Astrocyte of the spinal cord (primary cell): ENCODE measurements around the gene PRR5L.

Experiments used
- DNase-seq: peaks from one replicate; pipeline ENCODE4 v3.0.0; 2011; ENCODE audit warnings: low read depth, low spot score
- H3K4me3 ChIP-seq: 2 replicates; pipeline ENCODE4 v1.5.1; 2011; ENCODE audit warnings: low read depth, mild to moderate bottlenecking, low read length, moderate library complexity
- in situ Hi-C: cut with HindIII; loops from 2 replicates; pipeline ENCODE4 v1.10.0; 2017; ENCODE audit warnings: low sequenced_read_pairs
- TF ChIP-seq, protein P1 (sequence below): IDR thresholded peaks from 2 replicates; pipeline ENCODE4 v1.5.1; 2012; ENCODE audit warnings: low read depth, mild to moderate bottlenecking, low read length, inconsistent platforms

PRR5L gene

DNA sequence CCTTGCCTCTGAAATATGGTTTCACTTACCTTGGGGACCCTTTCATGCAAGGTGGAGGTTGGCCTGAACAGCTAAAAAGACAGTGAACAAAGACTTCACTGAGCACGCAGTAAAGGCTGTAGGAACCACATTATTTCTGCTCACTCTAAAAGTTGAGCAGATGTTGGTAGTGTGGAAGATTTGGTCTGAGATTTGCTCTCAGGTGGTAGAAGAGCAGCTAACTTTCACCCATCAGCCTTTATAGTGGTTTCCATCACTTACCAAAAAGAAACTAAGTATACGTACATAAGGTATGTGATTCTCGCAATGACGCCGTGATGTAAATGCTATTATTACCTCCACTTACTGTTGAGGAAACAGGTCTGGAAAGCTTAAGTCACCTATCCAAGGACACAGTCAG, 47.3 kb downstream of the PRR5L start:
- TF ChIP-seq, protein P1, sequence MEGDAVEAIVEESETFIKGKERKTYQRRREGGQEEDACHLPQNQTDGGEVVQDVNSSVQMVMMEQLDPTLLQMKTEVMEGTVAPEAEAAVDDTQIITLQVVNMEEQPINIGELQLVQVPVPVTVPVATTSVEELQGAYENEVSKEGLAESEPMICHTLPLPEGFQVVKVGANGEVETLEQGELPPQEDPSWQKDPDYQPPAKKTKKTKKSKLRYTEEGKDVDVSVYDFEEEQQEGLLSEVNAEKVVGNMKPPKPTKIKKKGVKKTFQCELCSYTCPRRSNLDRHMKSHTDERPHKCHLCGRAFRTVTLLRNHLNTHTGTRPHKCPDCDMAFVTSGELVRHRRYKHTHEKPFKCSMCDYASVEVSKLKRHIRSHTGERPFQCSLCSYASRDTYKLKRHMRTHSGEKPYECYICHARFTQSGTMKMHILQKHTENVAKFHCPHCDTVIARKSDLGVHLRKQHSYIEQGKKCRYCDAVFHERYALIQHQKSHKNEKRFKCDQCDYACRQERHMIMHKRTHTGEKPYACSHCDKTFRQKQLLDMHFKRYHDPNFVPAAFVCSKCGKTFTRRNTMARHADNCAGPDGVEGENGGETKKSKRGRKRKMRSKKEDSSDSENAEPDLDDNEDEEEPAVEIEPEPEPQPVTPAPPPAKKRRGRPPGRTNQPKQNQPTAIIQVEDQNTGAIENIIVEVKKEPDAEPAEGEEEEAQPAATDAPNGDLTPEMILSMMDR = no peak
- in situ Hi-C loops = no loop called here
- DNase-seq = no peak
- H3K4me3 ChIP-seq = no peak overlapping the region

DNA sequence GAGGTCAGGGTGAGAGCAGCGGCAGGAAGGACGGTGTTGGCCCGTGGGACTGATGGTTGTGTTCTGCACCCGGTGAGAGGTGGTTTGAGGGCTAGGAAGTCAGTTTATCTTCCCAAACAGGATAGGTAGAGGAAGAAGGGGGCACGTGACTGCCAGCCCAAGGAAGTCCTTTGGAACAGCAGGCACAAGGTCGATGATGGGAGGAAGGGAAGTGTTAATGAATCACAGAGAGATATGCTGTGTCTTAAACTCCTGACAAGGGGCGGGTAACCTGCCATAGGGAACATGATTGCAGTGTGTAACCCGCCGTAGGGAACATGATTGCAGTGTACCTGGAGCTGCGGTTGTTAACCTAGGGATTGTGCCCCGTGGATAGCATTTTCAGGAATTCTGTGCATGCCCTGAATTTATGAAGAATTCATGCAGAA, 49.0 kb downstream of the PRR5L start:
- H3K4me3 ChIP-seq = no peak overlapping the region
- TF ChIP-seq, protein P1 = no peak
- DNase-seq = no peak
- in situ Hi-C loops = no loop called here

DNA sequence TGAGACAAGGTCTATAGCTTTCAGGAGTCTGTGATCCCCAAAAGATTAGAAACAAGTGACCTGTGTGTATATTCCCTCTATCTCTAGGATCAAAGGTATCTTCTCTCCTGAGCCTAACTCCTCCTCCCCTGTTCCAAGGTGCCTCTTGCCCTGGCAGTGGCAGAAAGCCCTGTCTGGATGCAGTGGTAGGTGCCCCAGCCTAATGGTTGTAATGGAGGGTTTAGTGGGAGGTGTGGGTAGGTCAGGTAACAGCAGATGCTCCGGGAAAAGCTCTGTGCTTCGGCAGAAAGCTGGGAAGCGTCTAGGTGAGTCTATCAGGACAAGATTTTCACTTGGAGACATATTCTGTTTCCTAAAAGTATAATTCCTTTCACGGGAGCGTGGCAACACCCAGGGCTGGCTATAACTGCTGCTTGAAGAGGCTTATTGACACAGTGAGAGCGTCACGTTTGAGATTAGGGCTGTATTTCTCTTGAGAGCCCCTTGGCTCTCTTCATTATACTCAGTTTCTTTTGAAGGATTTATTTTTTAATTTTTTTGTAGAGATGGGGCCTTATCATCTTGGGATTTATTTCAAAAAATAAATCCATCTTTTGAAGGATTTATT, 49.5 kb downstream of the PRR5L start:
- no peak for DNase-seq
- TF ChIP-seq, protein P1 = no peak
- H3K4me3 ChIP-seq = no peak overlapping the region
- in situ Hi-C loops = no loop called here

DNA sequence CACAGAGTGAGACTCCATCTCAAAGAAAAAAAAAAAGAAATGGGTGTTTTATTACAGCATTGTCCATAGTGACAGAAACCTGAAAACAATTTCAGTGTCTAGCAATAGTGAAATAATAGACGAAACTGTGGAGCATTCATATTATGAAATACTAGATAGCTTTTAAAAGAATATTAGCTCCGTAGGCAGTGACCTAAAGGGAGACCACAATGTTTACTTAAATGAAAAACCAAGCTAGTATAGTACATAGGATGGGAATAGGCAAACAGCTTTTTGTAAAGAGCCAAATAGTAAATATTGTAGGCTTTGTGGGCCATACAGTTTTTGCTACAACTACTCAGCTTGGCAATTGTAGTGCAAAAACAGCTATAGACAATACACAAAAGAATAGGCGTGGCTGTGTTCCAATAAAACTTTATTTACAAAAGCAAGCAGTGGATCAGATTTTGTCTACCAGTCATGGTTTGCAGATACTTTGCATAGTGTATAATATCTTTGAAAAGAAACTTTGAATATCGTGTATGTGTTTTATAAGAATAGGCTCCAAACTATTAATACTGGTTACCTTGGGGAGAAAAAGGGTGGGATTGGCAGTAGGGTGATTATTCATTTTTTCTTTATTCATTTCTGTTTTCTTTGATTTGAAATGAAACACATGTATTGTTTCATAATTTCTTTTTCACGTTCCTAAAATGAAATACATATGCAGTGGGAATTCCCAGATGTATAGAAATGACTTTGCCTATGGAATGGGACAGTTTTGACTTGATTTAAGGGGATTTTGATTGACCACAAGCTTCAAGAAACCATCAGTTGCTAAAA, 50.7 kb downstream of the PRR5L start:
- no peak overlapping the region for H3K4me3 ChIP-seq
- in situ Hi-C loops = no loop called here

DNA sequence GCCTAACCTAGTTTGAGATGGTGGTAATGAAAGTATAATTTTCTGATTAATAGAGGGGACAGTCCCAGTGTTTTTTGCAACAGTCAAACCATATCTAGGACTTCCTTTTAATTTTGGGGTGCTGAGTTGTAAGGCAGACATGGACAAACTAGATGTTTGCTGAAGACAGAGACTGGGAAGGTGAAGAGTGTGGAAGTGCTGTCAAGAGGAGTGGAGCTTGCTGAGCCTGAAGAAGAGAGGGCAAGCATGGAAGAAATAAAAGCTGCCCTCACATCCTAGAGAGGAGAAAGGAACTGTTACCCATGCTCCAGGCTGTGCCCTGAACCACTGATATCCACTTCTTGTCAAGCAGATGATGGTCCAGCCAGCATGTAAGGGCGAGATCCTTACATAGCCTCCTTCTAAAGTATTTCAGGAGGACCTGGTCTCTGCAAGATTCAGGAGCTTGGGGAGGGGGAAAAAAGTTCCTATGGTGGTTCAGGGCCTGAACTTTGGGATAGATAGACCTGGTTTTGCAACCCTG, 51.4 kb downstream of the PRR5L start:
- TF ChIP-seq, protein P1 = no peak
- DNase-seq = no peak
- in situ Hi-C loops = no loop called here
- H3K4me3 ChIP-seq = no peak overlapping the region

More for the DNA sequence above, 50.7 kb downstream of the PRR5L start:
- TF ChIP-seq, protein P1 = no peak
- no peak for DNase-seq

DNA sequence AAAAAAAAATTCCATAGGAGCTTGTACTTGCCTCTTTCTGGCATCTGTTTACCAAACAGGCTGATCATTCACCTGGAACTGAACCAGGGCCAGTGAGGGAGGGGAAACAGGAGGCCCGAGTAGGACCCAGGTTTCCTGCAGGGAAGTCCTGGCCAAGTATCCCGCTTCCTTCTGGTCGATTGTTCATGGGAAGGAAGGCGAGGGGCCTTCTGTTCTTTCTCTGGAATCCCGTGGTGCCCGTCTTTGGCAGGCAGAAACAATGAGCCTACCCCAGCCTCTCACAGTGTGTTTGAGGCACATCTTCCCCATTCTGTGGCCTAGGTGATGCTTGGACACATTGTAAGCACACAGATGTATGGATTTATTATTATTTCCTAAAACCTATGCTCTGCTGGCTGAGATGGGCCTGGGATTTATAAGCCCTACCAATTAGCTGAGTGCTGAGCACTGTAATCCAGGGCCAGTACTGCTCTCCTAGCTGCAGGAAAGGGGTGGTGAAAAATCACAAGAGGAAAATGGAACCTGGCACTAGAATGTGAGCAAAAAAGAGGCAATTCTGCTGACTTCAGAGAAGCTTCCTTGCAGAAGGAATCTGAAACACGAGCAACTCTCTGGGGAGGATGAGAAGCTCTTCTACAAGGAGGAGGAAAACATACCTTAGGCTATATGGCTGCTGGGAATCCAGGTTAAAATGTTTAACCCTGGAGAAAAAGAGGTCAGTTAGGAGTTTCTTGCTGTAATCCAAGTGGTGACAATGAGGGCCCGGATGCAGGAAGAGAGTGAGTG, 53.5 kb downstream of the PRR5L start:
- in situ Hi-C loops = no loop called here
- no peak for DNase-seq
- H3K4me3 ChIP-seq = no peak overlapping the region
- TF ChIP-seq, protein P1 = no peak
